NCI-H748 (cell line): ENCODE measurements around the gene C2orf68.
"Not testable (repeated sequence)": the region's sequence is repeated elsewhere in the genome, so short reads cannot be mapped to it uniquely, and the experiment has no call there.

Experiments
- DNase-seq: peaks from one replicate; lab custom pipeline; 2025; ENCODE audit not compliant: unreplicated experiment; lab: John Stamatoyannopoulos, UW

C2orf68 gene

DNA sequence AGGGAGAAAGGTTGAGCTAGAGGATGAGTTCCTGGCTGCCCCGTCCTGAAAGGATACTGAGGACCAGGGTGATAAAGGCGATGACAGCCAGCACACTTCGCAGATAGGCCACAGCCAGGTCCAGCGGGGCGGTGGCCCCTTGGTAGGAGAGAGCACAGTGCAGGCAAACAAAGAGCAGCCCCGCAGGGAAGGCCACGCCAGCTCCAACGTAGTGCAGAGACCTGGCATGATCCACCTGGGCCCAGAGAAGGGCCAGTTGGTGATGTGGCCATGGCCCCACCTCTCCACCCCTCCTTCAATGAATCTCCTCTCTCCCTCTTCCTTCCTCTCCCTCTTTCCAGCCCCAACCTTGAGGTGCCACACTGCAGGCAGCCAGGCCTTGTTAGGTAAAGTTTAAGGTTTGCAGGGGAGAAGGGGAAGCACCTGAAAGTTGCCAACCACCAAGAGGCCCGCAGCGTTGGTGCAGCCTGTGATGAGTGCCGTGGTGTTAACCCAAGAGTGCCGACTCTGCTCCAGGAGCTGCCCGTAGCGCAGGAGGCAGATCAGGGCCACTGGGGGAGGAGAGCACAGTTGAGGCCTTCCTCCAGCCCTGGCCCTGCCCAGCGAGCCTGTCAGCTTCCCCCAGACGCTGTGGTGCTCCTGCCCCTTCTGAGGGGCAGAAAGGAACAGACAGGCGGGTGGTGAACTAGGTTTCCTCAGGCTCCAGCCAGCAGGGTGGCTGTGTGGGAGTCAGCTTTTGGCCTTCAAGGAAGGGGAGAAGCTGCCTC, 12.2 kb downstream of the C2orf68 start:
- no peak for DNase-seq

GRCh38 chr2:85598594-85599340, 13.1 kb downstream of the C2orf68 start:
- no peak for DNase-seq

GRCh38 chr2:85597241-85597640, 14.6 kb downstream of the C2orf68 start:
- DNase-seq, result no peak

- DNase-seq, result no peak
These were observed 15.3 kb downstream of the C2orf68 start for GRCh38 chr2:85596486-85597143.

GRCh38 chr2:85596026-85596333, 15.9 kb downstream of the C2orf68 start:
- DNase-seq, result peak; percentile 8

DNA sequence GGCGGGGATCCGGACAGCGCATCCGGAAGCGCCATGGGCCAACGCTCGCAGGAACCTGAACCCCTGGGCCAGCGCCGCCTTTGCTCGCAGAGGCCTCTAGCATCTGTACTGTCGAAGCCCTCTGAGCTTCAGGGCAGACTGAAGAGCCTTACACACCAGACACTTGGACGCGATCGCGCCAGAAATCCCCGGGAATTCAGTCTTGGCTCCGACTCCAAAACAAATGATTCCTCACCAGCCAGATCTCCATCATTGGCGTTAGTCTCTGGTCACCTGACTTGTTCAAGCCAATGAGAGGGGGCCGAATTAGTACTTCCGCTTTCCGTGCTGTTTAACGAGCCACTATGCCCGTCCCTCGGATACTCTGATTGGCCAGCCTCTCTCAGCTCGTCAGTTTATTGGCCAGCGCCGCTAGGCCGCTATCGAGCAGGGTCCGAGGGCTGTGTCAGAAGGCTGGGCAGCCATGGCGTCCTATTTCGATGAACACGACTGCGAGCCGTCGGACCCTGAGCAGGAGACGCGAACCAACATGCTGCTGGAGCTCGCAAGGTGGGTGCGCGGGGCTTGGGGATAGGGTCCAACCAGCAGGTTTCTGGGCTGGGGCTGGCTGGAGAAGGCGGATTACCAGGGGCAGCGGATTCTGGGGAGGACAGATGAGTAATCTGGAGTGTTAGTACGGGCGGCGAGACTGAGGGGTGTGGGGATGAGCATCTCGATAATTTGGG, 16.4 kb downstream of the C2orf68 start, which contains the start of gene RNF181:
Gene RNF181, plus strand, starts transcription at position 445 of the 725 bp plus-strand sequence. Its CDS starts 19 bp downstream, at position 464.
- peak; percentile 95 for DNase-seq

DNA sequence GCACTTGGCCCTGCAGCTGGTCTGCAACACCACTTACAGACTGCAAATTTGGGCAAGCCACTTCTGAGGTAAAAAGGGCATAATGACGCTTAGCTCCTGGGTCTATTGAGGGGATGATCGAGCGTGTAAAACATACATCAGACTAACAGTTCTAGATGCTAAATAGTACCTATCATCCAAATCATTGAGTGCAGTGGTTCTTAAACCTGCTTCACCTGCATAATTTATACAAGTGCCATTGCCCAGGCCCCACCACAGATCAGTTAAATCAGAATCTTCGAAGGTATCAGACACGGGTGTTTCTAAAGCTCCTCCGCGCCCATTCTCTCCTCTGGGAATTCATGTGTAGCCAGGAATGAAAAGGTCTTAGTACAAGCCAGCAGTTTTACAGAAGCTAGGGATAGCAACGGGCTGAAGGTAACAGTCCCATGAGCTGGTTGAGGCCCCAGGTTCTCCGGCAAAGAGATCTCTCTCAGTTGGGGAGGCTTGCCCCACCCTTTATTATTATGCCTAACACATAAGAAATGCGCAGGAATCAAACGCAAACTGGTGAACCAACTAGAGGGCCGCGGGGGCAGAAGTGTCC, 17.1 kb downstream of the C2orf68 start:
- DNase-seq, result no peak

DNA sequence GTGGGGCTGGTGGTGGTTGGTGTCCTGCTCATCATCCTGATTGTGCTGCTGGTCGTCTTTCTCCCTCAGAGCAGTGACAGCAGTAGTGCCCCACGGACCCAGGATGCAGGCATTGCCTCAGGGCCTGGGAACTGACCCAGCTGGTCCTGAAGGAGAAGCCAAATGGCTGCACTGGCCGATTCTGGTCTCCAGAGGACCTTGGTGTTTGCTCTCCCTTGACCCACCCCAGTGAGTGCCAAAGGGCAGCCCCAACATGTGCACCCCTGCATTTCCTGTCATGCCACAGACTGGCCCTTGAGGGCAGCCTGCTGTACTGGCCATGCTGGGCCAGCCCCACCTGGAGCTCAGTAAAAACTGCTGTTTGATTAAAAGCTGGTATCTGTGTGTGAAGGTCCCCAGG, 18.8 kb downstream of the C2orf68 start:
- no peak for DNase-seq

GRCh38 chr2:85592299-85592698, 19.6 kb downstream of the C2orf68 start:
- not testable (repeated sequence) for DNase-seq

GRCh38 chr2:85591563-85591962, 20.3 kb downstream of the C2orf68 start:
- DNase-seq, result no peak

DNA sequence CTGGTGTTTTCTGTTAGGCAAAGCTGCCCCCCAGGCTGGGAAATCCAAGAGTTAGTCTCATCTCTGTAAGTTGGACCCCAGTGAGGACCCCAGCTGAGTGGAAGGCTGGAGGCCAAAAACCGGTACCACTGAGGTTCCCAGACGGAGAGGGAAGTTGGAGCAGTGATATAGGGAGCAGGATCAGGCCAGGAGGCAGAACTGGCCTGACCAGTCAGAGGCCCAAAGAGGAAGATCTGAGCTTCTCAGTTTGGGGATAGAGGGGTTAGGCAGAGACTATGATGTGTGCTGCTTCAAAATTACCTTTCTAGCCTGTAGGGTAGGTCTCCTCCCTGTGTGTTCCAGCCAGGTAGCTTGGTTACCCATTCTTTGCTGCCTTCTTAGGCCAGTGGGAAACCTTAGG, 20.9 kb downstream of the C2orf68 start:
- no peak for DNase-seq

DNA sequence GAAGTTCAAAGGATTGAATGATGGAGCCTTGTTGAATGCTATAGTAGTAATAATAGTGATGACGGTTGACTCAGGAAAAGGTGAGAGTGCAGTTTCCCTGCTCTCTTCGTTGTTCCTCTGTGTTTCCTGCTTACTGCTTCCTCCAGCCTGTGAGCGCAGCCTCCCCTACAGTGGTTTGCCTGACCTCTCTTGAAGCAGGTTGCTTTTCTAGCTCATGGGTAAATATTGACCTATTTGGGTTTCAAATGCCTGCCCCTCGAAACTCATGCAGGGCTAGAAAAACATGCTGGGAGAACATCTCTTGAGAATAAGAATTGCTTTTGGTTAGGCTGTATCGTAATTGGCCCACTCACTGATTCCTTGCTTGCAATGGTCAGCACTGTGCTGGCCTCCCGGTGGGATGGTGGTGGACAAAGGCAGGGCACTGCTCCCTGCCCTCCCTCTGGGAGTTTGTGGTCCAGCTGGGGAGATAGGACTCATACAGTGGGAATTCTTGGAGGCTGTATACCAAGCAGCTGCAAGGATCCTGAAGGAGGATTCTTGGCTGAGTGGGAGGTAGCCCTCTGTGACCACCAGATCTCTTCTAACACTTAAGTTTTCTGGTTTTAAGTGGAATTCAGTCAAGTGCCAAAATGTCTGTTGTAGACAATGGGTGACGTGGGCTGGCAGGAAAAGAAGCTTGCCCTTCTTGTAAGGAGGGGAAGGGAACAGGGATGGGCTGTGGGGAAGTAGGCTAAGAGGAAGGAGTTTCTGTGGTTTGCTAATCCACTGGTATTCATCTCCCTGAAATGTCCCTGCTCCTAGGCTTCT, 21.7 kb downstream of the C2orf68 start:
- peak; percentile 12 for DNase-seq

DNA sequence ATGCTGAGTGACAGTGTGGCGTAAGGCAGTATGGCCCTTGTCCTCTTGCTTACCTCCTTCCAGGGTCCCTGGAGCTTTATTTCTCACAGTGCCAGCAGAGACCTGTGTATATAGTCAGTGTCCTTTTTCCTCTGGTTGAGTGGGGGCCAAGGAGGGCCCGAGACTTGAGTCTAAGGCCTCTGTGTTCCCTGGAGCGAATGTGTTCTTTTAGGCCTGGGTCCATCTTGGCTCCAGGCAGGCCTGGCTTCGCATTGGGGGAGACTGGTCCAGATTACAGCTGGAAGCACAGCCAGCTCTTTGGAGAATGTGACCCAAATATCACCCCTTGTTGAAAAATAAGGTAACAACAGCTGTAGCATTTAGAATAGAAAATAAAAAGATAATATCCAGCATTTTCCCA, 22.7 kb downstream of the C2orf68 start:
- DNase-seq, result no peak

DNA sequence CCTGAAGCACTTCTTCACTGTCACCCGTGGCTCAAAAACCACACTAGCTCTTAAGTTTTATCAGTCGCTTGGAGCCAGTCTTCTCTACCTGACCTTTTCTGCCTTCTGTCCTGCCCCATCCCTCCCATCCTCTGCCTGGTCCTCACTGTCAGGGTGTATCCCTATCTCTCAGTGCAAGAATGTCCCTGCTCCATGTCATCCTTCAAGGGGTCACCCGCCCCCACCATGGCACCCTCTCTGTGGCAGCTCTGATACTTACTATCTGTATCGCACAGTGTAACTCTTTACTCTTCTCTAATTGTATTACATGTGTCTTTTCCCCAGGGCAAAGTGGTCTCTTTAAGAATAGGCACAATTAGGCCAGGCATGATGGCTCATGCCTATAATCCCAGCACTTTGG, 23.2 kb downstream of the C2orf68 start:
- DNase-seq, result no peak

- no peak for DNase-seq
These were observed 23.6 kb downstream of the C2orf68 start for GRCh38 chr2:85588236-85588635.

DNA sequence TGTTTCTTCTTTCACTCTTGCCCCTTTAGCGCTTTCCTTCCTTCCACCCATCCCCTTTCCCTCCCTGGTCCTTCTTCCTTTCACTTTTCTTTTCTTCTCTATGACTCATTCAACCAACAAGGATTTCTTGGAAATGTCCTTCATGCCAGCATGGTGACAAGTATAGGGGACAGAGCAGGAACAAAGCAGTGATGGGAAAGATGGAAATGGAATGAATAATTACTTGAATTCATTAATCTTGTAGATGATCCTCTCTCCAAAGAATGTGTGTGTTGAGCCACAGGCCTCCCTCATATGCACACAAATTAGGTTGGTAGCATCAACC, 26.1 kb downstream of the C2orf68 start:
- DNase-seq, result no peak

- no peak for DNase-seq
These were observed 26.7 kb downstream of the C2orf68 start for GRCh38 chr2:85584857-85585780.

DNA sequence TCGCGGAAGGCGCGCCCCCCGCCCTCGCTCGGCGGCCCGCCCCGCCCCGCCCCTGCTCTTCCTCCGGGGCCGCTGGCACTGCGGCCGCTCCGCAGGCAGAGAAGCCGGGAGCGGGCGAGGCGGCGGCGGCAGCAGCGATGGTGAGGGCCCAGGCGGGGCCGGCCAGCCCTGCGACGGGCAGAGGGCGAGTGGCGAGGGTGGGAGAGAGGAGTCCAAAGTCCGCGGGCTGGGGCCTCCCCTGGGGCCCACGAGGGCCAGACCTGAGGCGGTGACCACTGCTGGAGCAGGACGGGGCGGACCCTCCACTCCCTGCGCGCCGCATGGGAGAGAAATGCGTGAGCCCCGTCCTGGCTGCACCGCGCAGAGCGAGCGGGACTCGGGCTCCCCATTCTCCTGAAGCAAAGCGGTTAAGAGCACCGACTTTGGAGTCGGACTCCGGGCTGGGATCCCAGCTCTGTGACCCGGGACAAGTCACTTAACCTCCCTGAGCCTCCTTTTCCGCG, 27.5 kb downstream of the C2orf68 start, which contains the start of gene VAMP5:
Gene VAMP5, plus strand, starts transcription at position 78 of the 503 bp plus-strand sequence. Its CDS starts 60 bp downstream, at position 138.
- DNase-seq, result no peak
